Activated gamma-delta T cell (primary cell): ENCODE measurements around the gene SYTL3.
A peak's percentile ranks its signal among the peaks of the same experiment; 100 is the strongest.
"Not testable (repeated sequence)": the region's sequence is repeated elsewhere in the genome, so short reads cannot be mapped to it uniquely, and the experiment has no call there.

ENCODE experiments used
- DNase-seq: peaks from one replicate; lab custom pipeline; 2025; lab: John Stamatoyannopoulos, UW

Gene SYTL3

DNA sequence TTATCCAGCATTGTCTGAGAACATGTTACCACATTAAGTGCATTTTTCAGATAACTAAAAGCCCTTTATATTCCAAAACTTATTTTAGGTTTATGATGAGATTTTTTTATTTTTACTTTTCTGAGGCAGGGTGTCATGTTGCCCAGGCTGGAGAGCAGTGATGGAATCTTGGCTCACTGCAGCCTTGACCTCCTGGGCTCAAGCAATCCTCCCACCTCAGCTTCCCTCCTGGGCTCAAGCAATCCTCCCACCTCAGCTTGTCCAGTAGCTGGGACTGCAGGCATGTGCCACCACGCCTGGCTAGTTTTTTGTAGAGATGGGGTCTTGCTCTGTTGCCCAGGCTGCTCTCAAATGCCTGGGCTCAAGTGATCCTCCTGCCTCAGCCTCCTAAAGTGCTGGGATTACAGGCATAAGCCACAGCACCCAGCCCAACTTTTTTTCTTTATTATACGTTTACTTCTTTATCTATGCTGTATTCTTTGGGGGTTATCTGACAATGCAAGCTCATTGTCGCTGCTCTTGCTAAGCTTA is 11.5 kb upstream of the SYTL3 start:
- DNase-seq: no peak

DNA sequence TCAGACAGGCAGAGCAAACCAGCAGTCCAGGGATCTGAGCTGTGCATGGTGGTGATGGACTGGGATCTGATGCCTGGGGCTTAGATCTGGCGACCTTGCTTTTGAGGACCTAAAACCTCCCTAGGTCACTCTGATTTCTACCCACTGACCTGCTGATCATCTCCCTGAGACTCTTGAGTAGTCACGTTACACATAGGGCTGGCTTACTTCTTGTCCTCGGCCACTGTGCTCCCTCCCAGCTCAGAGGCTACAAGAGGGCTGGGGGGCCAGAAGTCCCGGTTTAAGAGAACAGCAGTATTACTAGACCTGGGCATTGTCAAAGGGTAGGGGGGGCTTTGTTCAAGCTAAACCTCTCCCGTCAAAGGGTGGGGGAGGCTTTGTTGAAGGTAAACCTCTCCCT is 10.8 kb upstream of the SYTL3 start:
- no peak for DNase-seq

DNA sequence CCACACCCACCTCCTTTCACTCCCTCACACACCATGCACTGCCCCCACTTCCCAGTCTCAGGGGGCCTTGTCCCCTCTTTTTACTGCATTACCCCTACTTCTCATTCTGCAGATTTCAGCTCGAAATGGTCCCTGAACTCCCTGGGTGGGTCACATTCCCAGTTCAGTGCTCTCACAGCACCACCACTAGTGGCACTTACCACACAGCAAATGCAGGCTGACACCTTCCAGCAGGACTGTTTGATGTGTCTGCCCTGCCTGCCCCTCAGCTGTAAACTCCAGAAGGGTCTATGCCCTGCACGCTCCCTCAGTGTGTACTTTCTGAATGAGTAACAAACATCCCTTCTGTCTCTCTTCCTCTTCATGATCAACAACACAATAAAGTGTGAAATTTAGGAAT is 9.3 kb upstream of the SYTL3 start:
- no peak for DNase-seq

DNA sequence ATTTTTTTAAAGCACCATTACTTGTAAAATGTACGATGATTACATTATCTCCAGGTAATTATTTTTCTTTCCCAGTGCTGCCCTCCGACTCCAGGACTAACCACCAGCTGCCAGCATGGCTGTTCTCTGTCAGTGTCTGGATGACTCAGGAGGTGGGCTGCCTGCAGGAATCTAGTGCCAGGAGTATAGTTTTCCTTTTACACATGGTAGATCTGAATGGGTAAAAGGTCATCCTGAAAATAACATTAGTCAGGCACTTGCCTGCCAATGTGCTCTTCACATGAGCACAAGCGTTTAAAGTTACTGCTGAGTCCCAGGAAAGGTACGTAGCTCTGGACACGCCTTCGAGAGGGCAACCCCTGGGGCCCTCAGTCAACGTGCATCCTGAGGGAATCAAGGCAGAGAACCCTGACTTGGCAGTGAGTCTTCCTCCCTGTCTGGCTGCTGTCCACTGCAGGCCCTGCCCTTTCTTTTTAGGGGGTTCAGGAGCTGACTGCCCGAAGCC is 7.7 kb upstream of the SYTL3 start:
- no peak for DNase-seq

DNA sequence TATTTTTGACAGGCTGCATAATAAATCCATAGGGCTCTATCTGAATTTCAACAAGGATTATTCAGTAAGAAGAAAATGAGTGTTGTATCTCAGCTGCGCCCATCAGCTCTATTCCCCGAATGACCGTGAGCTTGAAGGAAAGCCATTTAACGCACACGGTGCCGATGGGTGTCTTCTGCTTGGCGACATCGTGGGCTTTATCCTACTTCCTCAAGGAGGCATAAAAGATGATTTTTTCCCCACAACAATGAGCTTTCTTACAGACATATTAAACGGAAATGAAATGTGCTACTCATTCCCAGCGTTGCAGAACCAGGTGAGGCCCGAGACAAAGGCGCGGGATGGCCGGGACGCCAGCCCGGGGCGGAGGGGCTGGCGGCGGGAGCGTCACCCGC is 6.0 kb upstream of the SYTL3 start:
- DNase-seq: no peak

DNA sequence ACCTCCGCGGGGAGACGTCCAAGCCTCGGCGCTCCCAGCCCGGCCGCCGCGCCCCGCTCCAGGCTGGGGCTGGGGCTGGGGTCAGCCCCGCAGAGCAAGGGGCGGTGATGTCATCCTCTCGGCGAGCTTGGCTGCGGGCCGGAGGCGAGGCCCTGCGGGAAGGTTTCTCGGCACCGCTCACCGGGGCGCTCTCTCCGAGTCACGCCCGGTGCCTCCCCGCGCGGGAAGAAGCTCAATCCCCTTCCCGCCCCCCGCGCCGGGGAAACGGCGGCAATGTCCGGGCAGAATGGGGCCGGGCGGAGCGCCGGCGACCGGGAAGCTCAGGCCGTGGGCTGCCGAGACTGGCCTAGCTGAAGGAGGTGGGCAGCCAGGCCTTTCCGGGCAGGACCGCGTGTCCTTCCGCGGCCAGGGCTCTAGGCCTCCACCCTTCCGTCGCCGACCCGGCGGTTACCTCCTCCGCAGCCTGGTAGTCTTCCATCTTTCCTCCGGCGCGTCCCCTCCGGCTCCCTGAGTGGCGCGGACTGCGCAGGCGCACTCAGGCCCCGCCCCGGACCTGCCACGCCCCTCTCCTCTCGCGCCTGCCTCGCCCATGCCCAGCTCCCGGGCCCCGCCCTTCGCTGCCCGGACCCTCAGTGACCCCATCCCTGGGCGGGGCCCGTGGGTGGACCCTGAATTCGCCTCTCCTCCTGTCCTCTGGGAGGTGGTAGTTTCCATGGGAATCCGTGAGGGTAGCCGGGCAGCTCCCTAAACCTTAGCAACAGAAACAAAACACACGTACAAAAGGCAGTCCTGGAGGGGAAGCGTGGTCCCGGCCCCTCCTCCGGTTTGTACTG is 5.4 kb upstream of the SYTL3 start, which contains the start of gene DYNLT1:
DYNLT1 (minus strand) TSS at position 513 of the 833 bp plus-strand sequence; CDS start at position 478, 35 bp downstream.
- peak; percentile 68 for DNase-seq

DNA sequence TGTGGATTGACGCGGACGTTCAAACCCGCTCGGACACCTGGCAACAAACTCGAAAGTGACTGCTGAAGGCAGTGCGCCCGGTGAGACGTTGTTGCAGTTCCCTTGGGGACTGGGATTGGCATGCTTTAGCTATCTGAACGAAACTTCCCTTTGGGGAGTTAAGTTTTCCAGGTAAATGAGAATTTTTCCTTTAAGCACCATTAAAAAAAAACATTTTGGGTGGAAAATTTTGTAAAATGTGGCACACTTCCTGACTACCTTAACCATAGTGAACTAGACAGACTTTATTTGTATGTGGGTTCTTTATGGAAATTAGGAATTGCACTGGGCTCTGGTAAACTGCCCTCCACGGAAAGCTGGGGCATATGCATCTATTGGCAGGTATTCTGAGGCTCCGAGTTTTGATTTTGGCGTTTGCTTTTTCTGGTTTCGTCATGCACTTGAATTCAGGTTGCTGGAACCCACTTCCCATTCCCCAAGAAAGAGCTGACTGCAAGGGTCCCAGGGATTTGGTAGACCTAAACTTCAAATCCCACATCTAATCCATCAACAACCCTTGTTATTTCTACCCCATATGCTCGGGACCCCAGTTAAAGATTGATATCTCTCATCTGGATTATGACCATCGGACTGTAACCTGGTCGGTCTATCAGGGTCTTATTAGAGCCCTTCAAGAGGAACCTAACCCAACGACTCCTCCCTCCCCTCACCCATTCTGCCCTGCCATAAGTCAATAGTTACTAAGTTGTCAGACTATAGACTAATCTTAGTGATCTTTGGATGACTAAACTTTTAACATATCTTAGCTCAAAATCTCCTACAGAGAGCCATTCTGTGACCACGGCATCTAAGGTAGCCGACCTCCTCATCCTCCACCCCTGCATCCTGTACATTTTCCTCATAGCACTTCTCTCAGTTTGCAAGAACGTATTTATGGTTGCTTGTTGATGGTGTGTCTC is 4.5 kb upstream of the SYTL3 start:
- no peak for DNase-seq

DNA sequence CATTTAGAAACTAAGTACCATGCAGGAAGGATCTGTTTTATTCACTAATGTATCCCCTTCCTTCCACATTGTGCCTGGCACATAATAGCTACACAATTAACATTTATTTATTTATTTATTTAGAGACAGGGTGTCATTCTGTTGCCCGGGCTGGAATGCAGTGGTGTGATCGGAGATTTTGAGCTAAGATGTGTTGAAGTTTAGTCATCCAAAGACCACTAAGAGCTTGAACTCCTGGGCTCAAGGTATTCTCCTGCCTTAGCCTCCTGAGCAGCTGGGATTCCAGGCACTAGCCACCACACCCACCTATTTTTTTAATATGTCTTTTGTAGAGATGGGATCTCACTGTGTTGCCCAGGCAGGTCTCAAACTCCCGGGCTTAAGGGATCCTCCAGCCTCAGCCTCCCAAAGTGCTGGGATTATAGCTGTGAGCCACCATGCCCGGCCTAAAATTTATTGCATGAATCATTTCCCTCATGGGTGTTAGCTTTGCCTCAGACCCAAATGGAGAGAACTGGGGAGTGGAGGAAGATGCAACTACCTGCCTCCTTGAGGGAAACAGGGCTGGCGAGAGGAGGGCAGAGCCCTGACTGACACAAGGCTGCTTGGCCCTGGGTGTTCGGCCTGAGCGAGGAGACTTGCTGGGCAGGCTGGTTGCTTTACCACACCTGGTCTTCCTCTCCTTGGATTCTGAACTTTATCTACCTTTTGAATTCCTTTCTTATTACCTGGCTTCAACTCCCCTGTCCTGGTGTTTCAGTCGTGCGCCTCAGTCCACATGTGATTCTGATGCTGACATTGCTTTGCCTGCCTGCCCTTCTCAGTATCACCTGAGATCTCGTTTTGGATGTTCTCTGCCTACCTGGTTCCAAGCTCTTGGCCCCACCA is 3.6 kb upstream of the SYTL3 start:
- DNase-seq: no peak

DNA sequence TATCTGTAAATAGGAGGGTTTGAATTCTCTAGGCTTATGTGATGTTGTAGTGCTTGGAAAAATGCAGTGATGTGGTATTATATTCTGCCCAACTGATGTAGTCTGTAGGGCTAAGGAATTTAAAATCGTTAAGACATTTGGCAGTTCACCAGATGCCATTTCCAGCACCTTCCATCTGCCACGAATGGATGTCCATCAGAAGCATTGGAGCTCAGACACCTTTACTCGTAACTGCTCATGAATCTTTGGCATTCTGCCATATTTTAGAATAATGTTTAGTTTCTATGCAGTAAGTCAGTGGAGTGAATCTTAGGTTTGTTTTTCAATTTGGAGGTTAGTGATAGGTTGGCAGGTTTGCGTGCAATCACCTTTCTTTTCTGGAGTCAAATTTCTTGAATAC is 2.4 kb upstream of the SYTL3 start:
- DNase-seq: no peak

DNA sequence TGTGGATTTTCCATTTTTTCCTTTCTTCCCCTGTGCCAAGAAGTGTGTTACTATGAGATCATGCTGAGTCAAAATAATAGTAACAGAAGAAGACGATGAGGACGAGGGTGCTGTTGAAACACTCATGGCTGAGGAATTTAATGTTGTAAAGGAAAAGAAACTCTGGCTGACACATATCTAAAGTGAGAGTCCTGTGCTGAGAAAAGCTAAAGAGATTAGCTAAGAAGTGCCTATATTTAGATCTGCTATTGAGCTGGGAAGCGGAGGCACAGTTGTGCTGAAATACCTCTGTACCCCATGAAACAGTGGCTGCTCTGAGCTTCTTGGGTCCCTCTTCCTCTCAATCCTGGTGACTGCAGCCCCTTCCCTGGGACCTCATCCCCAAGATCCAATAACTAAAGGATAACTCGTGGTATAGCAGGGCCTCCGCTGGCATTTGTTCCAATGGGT is 1.1 kb upstream of the SYTL3 start:
- DNase-seq: no peak

DNA sequence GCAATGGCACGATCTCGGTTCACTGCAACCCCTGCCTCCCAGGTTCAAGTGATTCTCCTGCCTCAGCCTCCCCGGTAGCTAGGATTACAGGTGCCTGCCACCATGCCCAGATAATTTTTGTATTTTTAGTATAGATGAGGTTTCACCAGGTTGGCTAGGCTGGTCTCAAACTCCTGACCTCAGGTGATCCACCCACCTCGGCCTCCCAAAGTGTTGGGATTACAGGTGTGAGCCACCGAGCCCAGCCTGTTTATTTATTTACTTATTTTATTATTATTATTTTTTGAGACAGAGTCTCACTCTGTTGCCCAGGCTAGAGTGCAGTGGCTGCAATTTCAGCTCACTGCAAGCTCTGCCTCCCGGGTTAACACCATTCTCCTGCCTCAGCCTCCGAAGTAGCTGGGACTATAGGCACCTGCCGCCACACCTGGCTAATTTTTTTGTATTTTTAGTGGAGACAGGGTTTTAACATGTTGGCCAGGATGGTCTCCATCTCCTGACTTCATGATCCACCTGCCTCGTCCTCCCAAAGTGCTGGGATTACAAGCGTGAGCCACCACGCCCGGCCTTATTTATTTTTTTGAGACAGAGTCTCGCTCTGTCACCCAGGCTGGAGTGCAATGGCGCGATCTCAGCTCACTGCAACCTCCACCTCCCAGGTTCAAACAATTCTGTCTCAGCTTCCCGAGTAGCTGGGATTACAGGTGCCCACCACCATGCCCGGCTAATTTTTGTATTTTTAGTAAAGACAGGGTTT is 2.3 kb downstream of the SYTL3 start:
- not testable (repeated sequence) for DNase-seq

DNA sequence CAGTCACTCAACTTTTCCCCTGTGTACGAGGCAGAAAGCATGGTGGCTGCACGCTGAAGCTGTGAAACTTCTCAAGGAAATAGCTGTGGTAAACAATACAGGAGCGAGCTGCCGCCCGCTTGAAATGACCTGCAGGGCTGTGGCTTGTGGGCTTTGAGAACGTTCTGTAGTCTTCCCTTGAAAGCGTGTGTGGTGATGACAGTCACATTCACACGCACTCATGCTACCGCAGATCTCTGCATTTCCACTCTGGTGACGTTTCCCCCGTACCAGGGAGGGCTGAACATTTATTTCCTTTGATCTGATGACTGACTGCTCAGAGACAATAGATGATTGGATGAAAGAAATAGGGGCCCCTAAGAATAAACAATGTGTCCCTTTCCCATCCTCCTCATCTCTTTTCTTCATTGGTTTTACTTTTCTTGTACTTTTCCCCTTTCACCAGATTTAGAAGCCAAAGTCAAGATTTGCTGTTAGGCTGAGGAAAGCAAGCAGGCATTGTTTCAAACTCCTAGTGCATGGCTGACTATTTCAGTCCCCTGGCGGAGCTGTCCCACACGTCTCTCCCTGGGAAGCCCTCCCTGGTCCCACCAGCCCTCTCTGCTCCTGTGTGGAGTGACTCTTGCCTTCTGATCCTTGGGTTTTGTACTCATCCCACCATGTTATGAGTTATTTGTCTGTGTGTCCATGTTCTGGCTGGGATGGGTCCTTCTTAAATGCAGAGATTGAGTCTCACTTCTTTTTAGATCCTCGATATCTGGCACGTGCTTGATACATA is 3.9 kb downstream of the SYTL3 start:
- peak; percentile 22 for DNase-seq

DNA sequence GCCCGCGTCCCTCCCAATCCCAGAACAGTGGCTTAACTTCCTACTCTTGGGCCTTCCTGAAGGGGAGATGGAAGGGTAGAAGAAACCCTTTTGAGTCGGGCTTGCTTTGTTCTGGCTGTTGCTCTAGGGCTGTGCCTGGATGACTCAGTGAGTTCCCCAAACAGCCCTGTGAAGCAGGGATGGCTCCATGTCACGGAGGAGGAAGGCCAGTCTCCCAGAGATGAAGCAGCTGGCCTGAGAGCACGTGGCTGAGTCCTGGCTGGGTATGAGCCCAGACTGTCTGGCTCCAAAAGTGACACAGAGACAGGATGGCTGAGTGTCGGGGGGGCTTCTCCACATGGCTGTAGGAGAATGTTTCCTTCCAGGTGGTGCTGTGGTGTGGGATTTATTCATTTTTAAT is 4.6 kb downstream of the SYTL3 start:
- no peak for DNase-seq

DNA sequence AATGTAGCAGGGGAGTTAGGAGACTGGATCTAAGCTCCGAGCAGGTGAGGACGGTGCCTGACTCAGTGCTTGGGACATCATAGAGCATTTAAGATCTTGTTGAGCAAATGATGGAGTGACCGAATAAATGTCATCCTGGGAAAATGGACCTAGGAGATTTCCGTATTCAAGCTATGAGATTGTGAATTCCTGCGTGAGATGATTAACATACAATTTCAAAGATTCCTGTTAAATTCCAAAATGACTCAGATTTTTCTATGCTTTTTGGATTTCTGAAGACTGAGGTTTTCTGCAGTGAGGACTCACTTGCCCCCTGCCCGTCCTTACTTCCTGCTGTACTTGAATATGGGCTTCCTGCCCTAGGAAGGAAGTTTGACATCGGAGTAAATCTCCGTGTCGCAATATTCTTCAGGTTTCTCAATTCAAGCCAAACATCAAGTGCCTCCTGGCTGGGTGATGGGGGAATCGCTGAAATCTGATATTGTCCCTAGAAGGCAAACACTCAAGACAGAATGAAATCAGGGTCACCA is 5.2 kb downstream of the SYTL3 start:
- DNase-seq: no peak

DNA sequence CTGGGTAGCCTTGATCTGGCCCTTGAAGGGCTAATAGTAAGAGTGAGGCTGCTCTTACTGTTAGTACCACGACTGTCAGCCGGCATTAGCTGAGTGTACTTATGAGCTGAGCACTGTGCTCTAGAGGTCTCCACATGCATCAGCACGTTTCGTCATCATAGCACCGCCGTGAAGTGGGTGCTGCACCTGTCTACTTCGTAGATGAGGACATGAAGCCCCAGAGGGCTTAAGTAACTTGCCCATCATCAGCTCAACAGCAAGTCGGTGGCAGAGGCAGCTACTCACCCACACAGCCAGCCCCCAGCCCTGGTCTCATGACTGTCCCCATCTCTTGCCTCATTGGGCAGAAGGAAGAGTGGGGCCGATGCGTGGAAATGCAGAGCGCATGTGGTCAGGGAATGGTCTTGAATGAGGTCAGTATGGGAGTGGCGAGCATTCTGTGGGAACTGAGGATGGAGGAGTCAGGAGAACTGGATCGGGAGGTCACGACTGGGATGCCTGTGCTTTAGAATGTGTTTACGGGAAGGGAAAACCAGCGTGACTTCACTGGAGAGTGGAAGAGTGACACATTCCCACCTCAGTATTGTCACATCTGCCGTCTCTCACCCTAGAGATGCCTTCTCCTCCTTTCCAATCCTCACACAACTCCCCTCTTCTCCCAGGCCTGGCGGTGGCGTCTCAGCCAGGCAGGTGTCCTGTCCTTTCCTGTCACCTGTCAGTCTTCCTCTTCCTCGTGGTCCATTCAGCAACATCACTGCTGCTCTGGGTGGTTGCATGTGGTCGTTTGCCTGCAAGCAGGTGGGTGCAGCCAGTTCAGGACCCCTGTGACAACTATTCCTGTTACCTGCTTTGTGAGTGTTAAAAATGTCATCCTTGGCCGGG is 6.0 kb downstream of the SYTL3 start:
- DNase-seq: no peak

DNA sequence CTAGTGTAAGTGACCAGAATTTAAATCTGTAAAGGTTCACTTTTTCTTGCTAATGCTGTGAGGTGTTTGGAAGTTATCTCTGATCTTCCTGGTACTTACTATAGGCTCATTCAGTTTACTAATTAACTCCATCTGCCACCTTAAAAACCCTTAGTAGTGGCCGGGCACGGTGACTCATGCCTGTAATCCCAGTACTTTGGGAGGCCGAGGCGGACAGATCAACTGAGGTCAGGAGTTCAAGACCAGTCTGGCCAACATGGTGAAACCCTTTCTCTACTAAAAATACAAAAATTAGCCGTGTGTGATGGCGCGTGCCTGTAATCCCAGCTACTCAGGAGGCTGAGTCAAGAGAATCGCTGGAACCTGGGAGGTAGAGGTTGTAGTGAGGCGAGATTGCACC is 7.1 kb downstream of the SYTL3 start:
- DNase-seq: not testable (repeated sequence)

DNA sequence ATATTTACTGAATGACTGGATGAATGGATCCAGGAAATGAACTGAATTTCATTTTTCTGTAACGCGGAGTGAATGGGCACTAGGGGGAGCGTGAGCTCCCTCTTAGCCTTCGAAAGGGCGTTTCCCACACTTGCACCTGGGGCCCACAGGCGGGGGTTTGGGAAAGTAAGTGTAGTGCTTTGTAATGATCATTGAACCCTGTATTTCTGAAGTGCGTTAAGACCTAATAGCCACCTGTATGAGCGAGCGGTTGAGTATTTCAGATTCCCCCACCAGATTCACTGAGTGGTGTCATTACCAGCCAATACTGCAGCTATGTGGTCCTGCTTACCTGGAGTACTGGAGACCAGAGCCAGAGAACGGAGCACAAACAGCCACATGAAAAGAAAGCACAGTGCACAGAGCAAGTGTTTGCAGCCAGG is 10.5 kb downstream of the SYTL3 start:
- no peak for DNase-seq

DNA sequence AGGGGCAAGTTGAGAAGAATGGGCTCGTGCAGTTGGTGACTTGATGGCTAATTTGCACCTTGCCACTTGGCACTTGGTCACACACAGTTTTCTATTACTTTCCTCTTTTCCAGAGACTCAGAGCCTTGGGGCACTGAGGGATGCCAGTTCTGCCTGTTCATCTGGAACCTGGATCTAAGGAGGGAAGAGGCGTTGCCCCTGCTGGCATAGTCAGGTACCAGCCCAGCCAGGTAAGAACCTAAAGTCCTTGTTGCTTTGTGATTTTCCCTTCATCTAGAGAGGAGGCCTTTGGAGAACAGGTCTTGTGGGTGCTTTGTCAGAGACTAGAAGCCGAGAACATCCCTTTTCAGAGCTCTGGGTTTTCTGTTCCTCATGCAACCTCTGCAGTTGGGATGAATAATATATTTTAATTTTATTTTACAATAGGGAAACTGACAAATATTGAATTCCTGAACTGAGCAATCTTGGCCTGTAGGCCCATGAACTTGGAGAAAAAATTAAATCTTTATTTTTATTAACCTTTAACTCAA is 11.4 kb downstream of the SYTL3 start:
- DNase-seq: no peak
